ENCODE measurements around the gene CNNM4. TPM values are rescaled to one million over a fixed set of nuclear protein-coding genes. Genes with fewer than 3 reads are reported as not detected.
A peak's percentile ranks its signal among the peaks of the same experiment; 100 is the strongest.

CNNM4 gene
- total RNA-seq, 1 donor from 2014 or later = 5.8 TPM

DNA sequence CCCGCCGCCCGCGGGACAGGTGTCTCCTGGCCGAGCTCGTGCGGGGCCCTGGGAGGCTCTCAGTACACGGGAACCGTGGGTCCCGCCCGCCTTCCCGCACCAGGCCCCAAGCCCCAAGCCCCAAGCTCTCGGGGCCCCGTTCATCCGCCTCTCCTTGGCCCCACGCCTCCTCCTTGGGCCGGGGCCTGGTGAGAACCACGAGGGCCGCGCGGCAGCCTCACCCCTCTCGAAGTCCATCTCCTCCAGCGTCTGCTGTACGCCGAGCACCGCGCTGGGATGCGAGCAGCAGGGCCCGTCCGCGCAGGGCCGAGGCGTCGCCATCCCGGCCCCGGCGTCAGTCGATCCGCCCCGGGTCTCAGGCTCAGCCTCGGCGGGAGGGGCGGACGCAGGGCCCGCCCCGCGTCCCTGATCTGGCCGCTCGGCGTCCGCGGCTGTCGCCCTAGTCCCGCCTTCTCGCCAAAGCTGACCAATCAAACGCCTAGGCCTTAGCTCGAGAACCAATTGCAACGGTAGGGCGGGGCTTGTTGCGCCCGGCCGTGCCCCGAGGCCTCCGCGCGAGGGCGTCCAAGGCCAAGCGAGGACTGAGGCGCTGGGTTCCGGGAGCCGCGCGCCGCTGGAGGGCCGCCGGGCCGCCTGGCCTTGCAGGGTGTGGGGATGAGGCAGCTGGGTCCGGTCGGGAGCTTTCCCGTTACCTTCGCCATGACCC is 97.1 kb downstream of the CNNM4 start, which contains the start of gene ANKRD39:
Gene ANKRD39 (minus strand): TSS at position 350 of the 706 bp plus-strand sequence. CDS start 29 bp downstream, at position 321.
- peak; percentile 90 for DNase-seq (ENCODE audit: low read depth)
- peak within 1 kb of the TSS; percentile 83 for H3K9ac ChIP-seq (ENCODE audit: low read length)
- H3K27ac ChIP-seq (ENCODE audit: low read depth, low read length) = peak within 1 kb of the TSS; percentile 40
- no peak for FAIRE-seq
- peaks cover 49% of the 10 kb centered on the region for H4K20me1 ChIP-seq (ENCODE audit: insufficient read depth, low read length)
- H3K4me3 Mint-ChIP-seq (ENCODE audit: unreplicated experiment) = peak within 1 kb of the TSS; percentile 90
- H2AFZ ChIP-seq (ENCODE audit: low read depth, low read length) = peak within 1 kb of the TSS; percentile 89
- peaks cover 9% of the 10 kb centered on the region for H3K36me3 Mint-ChIP-seq (ENCODE audit: low read depth, unreplicated experiment)
- H3K4me1 Mint-ChIP-seq (ENCODE audit: low read depth, unreplicated experiment) = peaks cover 8% of the 10 kb centered on the region
- H3K9me3 Mint-ChIP-seq (ENCODE audit: unreplicated experiment) = no peaks in the 10 kb centered on the region
- peaks cover 19% of the 10 kb centered on the region for H3K4me1 ChIP-seq (ENCODE audit: insufficient read depth, low read length)
- H3K36me3 ChIP-seq (ENCODE audit: insufficient read depth, low read length) = peaks cover 9% of the 10 kb centered on the region
- peak within 1 kb of the TSS; percentile 98 for H3K4me2 ChIP-seq (ENCODE audit: low read length)
- H3K4me3 ChIP-seq (ENCODE audit: insufficient read depth, low read depth, low read length) = peak within 1 kb of the TSS; percentile 81
- H3K9me3 ChIP-seq (ENCODE audit: insufficient read depth, low read depth, low read length) = no peaks in the 10 kb centered on the region
- TF ChIP-seq EZH2 (IDR thresholded peaks at IDR 0.05; ENCODE audit: insufficient read depth, low read length) = no peak
- TF ChIP-seq, protein P1, sequence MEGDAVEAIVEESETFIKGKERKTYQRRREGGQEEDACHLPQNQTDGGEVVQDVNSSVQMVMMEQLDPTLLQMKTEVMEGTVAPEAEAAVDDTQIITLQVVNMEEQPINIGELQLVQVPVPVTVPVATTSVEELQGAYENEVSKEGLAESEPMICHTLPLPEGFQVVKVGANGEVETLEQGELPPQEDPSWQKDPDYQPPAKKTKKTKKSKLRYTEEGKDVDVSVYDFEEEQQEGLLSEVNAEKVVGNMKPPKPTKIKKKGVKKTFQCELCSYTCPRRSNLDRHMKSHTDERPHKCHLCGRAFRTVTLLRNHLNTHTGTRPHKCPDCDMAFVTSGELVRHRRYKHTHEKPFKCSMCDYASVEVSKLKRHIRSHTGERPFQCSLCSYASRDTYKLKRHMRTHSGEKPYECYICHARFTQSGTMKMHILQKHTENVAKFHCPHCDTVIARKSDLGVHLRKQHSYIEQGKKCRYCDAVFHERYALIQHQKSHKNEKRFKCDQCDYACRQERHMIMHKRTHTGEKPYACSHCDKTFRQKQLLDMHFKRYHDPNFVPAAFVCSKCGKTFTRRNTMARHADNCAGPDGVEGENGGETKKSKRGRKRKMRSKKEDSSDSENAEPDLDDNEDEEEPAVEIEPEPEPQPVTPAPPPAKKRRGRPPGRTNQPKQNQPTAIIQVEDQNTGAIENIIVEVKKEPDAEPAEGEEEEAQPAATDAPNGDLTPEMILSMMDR (IDR thresholded peaks at IDR 0.05; ENCODE audit: insufficient read depth, low read depth, low read length) = peak; percentile 45
- H3K27me3 Mint-ChIP-seq (ENCODE audit: low read depth, unreplicated experiment) = no peaks in the 10 kb centered on the region
- H3K79me2 ChIP-seq (ENCODE audit: insufficient read depth, low read length) = peaks cover 23% of the 10 kb centered on the region
- no peak within 1 kb of the TSS for H3K27ac Mint-ChIP-seq (ENCODE audit: unreplicated experiment)
- no peaks in the 10 kb centered on the region for H3K27me3 ChIP-seq (ENCODE audit: insufficient read depth, low read length)

DNA sequence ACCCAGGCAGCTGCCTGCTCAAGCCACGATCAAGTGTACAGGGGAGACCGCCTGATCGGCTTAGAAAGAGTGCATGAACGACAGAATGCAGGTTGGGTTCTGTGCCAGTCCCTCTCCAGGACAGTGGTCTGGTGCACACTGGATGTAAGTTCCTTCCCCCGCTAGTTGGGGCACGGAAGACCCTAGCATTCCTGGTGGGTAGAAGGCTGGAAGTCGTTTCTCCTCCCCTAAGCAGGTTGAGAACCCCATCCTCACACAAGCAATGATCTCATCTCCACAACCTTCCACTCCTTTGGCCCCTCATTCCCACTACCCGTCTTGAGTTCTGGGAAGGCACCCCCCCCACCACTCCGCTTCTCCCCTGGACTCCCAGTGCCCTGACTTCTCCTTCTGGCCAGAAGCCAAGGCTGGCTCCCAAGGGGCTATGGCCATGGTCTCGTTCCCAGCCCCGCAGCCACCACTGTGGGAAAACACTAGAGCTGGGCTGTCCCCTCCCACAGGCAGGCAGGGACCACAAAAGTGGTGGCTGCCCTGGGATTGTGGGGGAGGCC is 98.5 kb downstream of the CNNM4 start:
- Histone ChIP-seq H2AFZ (ENCODE audit: low read depth, low read length) (peak overlapping the region; percentile 77), H4K20me1 (ENCODE audit: insufficient read depth, low read length) (peaks cover 60% of the 10 kb centered on the region), H3K4me2 (ENCODE audit: low read length) (peak overlapping the region; percentile 98), H3K4me1 (ENCODE audit: insufficient read depth, low read length) (peaks cover 19% of the 10 kb centered on the region), H3K9ac (ENCODE audit: low read length) (peak overlapping the region; percentile 83), H3K9me3 (ENCODE audit: insufficient read depth, low read depth, low read length) (no peaks in the 10 kb centered on the region), H3K27ac (ENCODE audit: low read depth, low read length) (no peak overlapping the region), H3K36me3 (ENCODE audit: insufficient read depth, low read length) (peaks cover 17% of the 10 kb centered on the region), H3K4me3 (ENCODE audit: insufficient read depth, low read depth, low read length) (peak overlapping the region; percentile 81), H3K27me3 (ENCODE audit: insufficient read depth, low read length) (no peaks in the 10 kb centered on the region), H3K79me2 (ENCODE audit: insufficient read depth, low read length) (peaks cover 25% of the 10 kb centered on the region)
- TF ChIP-seq EZH2 (IDR thresholded peaks at IDR 0.05; ENCODE audit: insufficient read depth, low read length) = no peak
- TF ChIP-seq, protein P1 (IDR thresholded peaks at IDR 0.05; ENCODE audit: insufficient read depth, low read depth, low read length) = no peak
- peak overlapping the region; percentile 68 for H3K4me3 Mint-ChIP-seq (ENCODE audit: unreplicated experiment)
- H3K27ac Mint-ChIP-seq (ENCODE audit: unreplicated experiment) = no peak overlapping the region
- H3K27me3 Mint-ChIP-seq (ENCODE audit: low read depth, unreplicated experiment) = no peaks in the 10 kb centered on the region
- no peaks in the 10 kb centered on the region for H3K9me3 Mint-ChIP-seq (ENCODE audit: unreplicated experiment)
- H3K36me3 Mint-ChIP-seq (ENCODE audit: low read depth, unreplicated experiment) = peaks cover 12% of the 10 kb centered on the region
- H3K4me1 Mint-ChIP-seq (ENCODE audit: low read depth, unreplicated experiment) = peaks cover 8% of the 10 kb centered on the region
- DNase-seq (ENCODE audit: low read depth) = no peak
- FAIRE-seq = no peak

DNA sequence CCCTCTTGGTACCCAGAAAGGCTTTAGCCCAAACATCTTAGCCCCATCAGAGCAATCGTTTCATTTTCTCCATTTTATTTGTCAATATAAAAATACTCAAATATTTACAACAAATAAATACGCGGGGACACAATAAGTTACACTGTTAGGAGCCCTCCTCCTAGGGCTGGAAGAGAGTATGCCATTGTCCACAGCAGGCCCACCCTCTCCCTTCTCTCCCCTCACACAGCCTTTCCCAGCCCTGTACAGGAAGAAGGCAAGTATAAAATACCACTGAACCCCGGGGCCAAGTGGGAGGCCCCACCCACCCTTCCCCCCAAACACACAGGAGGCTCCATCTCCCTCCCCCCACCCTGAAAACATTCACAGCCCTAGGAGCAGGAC is 99.0 kb downstream of the CNNM4 start:
- no peak overlapping the region for H3K9ac ChIP-seq (ENCODE audit: low read length)
- Mint-ChIP-seq H3K36me3 (ENCODE audit: low read depth, unreplicated experiment) (peaks cover 8% of the 10 kb centered on the region), H3K27ac (ENCODE audit: unreplicated experiment) (no peak overlapping the region), H3K4me1 (ENCODE audit: low read depth, unreplicated experiment) (peaks cover 8% of the 10 kb centered on the region), H3K27me3 (ENCODE audit: low read depth, unreplicated experiment) (no peaks in the 10 kb centered on the region), H3K4me3 (ENCODE audit: unreplicated experiment) (peak overlapping the region; percentile 68), H3K9me3 (ENCODE audit: unreplicated experiment) (no peaks in the 10 kb centered on the region)
- FAIRE-seq = no peak
- DNase-seq (ENCODE audit: low read depth) = no peak
- H3K4me1 ChIP-seq (ENCODE audit: insufficient read depth, low read length) = peaks cover 19% of the 10 kb centered on the region
- H3K4me3 ChIP-seq (ENCODE audit: insufficient read depth, low read depth, low read length) = no peak overlapping the region
- peaks cover 30% of the 10 kb centered on the region for H3K79me2 ChIP-seq (ENCODE audit: insufficient read depth, low read length)
- H3K36me3 ChIP-seq (ENCODE audit: insufficient read depth, low read length) = peaks cover 19% of the 10 kb centered on the region
- TF ChIP-seq EZH2 (IDR thresholded peaks at IDR 0.05; ENCODE audit: insufficient read depth, low read length) = no peak
- H3K27ac ChIP-seq (ENCODE audit: low read depth, low read length) = no peak overlapping the region
- H3K9me3 ChIP-seq (ENCODE audit: insufficient read depth, low read depth, low read length) = no peaks in the 10 kb centered on the region
- H4K20me1 ChIP-seq (ENCODE audit: insufficient read depth, low read length) = peaks cover 59% of the 10 kb centered on the region
- no peak overlapping the region for H3K4me2 ChIP-seq (ENCODE audit: low read length)
- H3K27me3 ChIP-seq (ENCODE audit: insufficient read depth, low read length) = no peaks in the 10 kb centered on the region
- H2AFZ ChIP-seq (ENCODE audit: low read depth, low read length) = no peak overlapping the region
